B cell (primary cell): ENCODE measurements around the gene HTR3C.

ENCODE experiments used
- CTCF ChIP-seq: fragments of 200-600 bp; IDR thresholded peaks from one replicate; pipeline ENCODE4 v1.8.0; 2022; ENCODE audit warnings: antibody characterized with exemption, mild to moderate bottlenecking
- EZH2 ChIP-seq: IDR thresholded peaks from 2 replicates; pipeline ENCODE4 v1.6.1; 2012; ENCODE audit warnings: borderline replicate concordance, low read depth, mild to moderate bottlenecking, moderate library complexity, low read length; ENCODE audit not compliant: insufficient read depth, poor library complexity, severe bottlenecking

- TF ChIP-seq EZH2: no peak
- TF ChIP-seq CTCF: no peak
Observed at GRCh38 chr3:184096811-184097383, 44.0 kb downstream of the HTR3C start, which contains the start of gene HTR3E.
